Chondrocyte (in vitro differentiated cells): ENCODE data around the gene NRSN2. TPM values are rescaled to one million over a fixed set of nuclear protein-coding genes. Genes with fewer than 3 reads are reported as not detected.

Experiments
- DNase-seq: peaks from one replicate; pipeline ENCODE4 v3.0.0; 2021; ENCODE audit warnings: mixed read lengths, low spot score
- H3K27ac Mint-ChIP-seq: one replicate; pipeline ENCODE4 v1.8.0; 2021; ENCODE audit warnings: mild to moderate bottlenecking, moderate library complexity, mixed read lengths; ENCODE audit not compliant: unreplicated experiment
- H3K27me3 Mint-ChIP-seq: 2 replicates; pipeline ENCODE4 v1.8.0; 2021; ENCODE audit warnings: low read depth, mixed read lengths
- H3K36me3 Mint-ChIP-seq: 2 replicates; pipeline ENCODE4 v1.8.0; 2021; ENCODE audit warnings: low read depth, mixed read lengths
- H3K4me1 Mint-ChIP-seq: 2 replicates; pipeline ENCODE4 v1.8.0; 2021; ENCODE audit warnings: low read depth, mild to moderate bottlenecking, mixed read lengths
- H3K4me3 Mint-ChIP-seq: one replicate; pipeline ENCODE4 v1.8.0; 2021; ENCODE audit warnings: mild to moderate bottlenecking, moderate library complexity, mixed read lengths; ENCODE audit not compliant: unreplicated experiment
- H3K9me3 Mint-ChIP-seq: 2 replicates; pipeline ENCODE4 v1.8.0; 2021; ENCODE audit warnings: low read depth, mixed read lengths
- long read RNA-seq: library from polyadenylated mRNA; stranded (forward); transcript quantifications from one replicate; pipeline ENCODE4 v2.0.0, GENCODE V29; 2021
- total RNA-seq: library from RNA; stranded (reverse); gene quantifications from 3 replicates; pipeline ENCODE4 v1.2.1, GENCODE V29; 2021
- TF ChIP-seq, protein P1 (sequence below): fragments of 200-600 bp; sonication (generic); IDR thresholded peaks from 2 replicates; pipeline ENCODE4 v1.5.0; 2021; ENCODE audit warnings: antibody characterized with exemption, mild to moderate bottlenecking, moderate library complexity

The NRSN2 gene
- total RNA-seq: 72.1 to 77.1 TPM (median 73.2 TPM) in 3 replicates
- long read RNA-seq, transcript NRSN2-202 (4 exons, 2,088 nt): major isoform, 63 of 94 reads
- long read RNA-seq, transcript NRSN2-204 (3 exons, 846 nt): minor isoform, 5 of 94 reads
- long read RNA-seq, partial matches to known transcripts: 8 of 94 reads
- long read RNA-seq, other reads (novel, unspliced or antisense): 15 of 94 reads

DNA sequence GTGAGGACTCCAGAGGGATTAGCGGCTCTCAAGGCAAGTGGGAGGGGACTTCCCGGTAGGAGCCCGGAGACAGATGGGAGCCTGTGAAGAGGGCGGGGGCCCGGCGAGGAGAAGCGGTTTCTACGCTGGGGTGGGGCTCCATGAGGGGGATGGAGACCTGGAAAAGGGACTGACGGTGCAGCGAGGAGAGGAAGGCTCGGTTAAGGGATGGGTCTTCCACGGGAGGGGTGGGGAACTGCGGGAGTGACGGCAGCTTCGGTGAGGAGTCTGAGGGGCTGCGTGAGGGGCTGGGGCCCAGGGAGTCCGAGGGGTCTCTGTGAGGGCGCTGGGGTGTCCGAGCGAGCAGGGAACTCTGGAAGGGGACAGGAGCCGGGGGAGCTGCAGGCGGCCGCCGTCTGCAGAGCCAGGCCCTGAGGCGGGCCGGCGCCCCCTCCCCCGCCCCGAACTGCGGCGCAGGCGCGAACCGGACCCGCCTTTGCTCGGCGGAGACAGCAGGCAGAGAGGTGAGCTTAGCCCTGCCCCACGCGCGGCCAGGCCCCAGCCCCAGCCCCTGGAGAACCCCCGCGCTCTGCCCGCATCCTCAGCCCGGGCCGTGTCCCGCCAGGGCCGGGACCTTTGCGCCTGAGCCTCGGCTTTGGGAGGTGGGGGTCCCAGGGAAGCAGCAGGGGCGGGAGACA lies at the start of gene NRSN2:
TSS of gene NRSN2 (plus strand) at position 472 of the 677 bp plus-strand sequence. CDS start 2,533 bp downstream, outside the sequence.
- Mint-ChIP-seq H3K36me3 (peaks cover 9% of the 10 kb centered on the region), H3K4me3 (peak within 1 kb of the TSS; percentile 82), H3K9me3 (peaks cover 9% of the 10 kb centered on the region), H3K27me3 (no peaks in the 10 kb centered on the region), H3K4me1 (peaks cover 14% of the 10 kb centered on the region), H3K27ac (peak within 1 kb of the TSS; percentile 95)
- TF ChIP-seq, protein P1, sequence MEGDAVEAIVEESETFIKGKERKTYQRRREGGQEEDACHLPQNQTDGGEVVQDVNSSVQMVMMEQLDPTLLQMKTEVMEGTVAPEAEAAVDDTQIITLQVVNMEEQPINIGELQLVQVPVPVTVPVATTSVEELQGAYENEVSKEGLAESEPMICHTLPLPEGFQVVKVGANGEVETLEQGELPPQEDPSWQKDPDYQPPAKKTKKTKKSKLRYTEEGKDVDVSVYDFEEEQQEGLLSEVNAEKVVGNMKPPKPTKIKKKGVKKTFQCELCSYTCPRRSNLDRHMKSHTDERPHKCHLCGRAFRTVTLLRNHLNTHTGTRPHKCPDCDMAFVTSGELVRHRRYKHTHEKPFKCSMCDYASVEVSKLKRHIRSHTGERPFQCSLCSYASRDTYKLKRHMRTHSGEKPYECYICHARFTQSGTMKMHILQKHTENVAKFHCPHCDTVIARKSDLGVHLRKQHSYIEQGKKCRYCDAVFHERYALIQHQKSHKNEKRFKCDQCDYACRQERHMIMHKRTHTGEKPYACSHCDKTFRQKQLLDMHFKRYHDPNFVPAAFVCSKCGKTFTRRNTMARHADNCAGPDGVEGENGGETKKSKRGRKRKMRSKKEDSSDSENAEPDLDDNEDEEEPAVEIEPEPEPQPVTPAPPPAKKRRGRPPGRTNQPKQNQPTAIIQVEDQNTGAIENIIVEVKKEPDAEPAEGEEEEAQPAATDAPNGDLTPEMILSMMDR: no peak
- no peak for DNase-seq

DNA sequence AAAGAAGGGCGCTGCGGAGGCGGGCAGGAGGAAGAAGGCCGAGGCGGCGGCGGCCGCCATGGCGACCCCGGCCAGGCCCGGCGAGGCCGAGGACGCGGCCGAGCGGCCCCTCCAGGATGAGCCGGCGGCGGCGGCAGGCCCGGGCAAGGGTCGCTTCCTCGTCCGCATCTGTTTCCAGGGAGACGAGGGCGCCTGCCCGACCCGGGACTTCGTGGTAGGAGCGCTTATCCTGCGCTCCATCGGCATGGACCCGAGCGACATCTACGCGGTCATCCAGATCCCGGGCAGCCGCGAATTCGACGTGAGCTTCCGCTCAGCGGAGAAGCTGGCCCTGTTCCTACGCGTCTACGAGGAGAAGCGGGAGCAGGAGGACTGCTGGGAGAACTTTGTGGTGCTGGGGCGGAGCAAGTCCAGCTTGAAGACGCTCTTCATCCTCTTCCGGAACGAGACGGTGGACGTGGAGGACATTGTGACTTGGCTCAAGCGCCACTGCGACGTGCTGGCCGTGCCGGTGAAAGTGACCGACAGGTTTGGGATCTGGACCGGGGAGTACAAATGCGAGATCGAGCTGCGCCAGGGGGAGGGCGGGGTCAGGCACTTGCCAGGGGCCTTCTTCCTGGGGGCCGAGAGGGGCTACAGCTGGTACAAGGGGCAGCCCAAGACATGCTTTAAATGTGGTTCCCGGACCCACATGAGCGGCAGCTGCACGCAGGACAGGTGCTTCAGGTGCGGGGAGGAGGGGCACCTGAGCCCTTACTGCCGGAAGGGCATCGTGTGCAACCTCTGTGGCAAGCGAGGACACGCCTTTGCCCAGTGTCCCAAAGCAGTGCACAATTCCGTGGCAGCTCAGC lies 48.8 kb upstream of the NRSN2 start:
- H3K4me3 Mint-ChIP-seq: peak overlapping the region; percentile 94
- H3K36me3 Mint-ChIP-seq: peaks cover 4% of the 10 kb centered on the region
- DNase-seq: no peak
- peaks cover 48% of the 10 kb centered on the region for H3K4me1 Mint-ChIP-seq
- no peaks in the 10 kb centered on the region for H3K27me3 Mint-ChIP-seq
- H3K9me3 Mint-ChIP-seq: no peaks in the 10 kb centered on the region
- H3K27ac Mint-ChIP-seq: peak overlapping the region; percentile 96
- TF ChIP-seq, protein P1: peak; percentile 12

DNA sequence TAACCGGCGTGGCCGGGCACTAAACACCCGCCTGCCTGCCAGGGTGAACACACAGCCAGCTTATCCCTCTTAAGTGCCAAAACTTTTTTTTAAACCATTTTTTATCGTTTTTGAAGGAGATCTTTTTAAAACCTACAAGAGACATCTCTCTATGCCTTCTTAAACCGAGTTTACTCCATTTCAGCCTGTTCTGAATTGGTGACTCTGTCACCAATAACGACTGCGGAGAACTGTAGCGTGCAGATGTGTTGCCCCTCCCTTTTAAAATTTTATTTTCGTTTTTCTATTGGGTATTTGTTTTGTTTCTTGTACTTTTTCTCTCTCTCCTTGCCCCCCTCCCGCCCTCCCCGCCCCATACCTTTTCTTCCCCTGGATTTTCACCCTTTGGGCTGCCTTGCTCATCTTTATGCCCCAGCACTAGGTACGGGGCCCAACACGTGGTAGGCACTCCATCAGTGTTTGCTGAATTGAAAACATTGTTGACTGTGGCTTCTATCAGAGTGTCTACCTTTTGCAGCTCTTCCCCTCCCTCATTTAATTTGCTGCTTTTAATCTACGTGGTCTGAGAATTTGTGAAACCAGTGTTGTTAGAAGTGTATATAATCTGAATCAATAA lies 48.0 kb upstream of the NRSN2 start:
- H3K9me3 Mint-ChIP-seq: no peaks in the 10 kb centered on the region
- H3K4me1 Mint-ChIP-seq: peaks cover 48% of the 10 kb centered on the region
- TF ChIP-seq, protein P1: no peak
- H3K27ac Mint-ChIP-seq: peak overlapping the region; percentile 96
- H3K4me3 Mint-ChIP-seq: peak overlapping the region; percentile 94
- DNase-seq: no peak
- H3K36me3 Mint-ChIP-seq: peaks cover 4% of the 10 kb centered on the region
- no peaks in the 10 kb centered on the region for H3K27me3 Mint-ChIP-seq

- no peaks in the 10 kb centered on the region for H3K27me3 Mint-ChIP-seq
- H3K9me3 Mint-ChIP-seq: no peaks in the 10 kb centered on the region
- TF ChIP-seq, protein P1: no peak
- H3K36me3 Mint-ChIP-seq: peaks cover 4% of the 10 kb centered on the region
- DNase-seq: no peak
- H3K4me1 Mint-ChIP-seq: peaks cover 48% of the 10 kb centered on the region
- peak overlapping the region; percentile 46 for H3K4me3 Mint-ChIP-seq
- H3K27ac Mint-ChIP-seq: peak overlapping the region; percentile 82
These were observed 46.4 kb upstream of the NRSN2 start for GRCh38 chr20:300345-300990.
